K562 (cell line): ENCODE measurements around the gene PPP3CB. TPM values are rescaled to one million over a fixed set of nuclear protein-coding genes. Genes with fewer than 3 reads are reported as not detected.

ENCODE experiments used
- ATAC-seq: fragments of 200-7000 bp; cut with Tn5 transposase; 3 replicates; pipeline ENCODE4 v1.9.1; 2020; ENCODE audit warnings: moderate library complexity
- BruUV-seq: library from RNA; stranded (reverse); fragments of 400-500 nt; replicated peaks from 2 replicates; lab custom pipeline; 2021; lab: Mats Ljungman, UMichigan
- CTCF ChIA-PET: fragments of 300-600 bp; formaldehyde crosslinking; extraction: SDS; loops from one replicate; lab custom pipeline; 2021; ENCODE audit warnings: low intra/inter-chr PET ratio; lab: Yijun Ruan, JAX
- POLR2A ChIA-PET: fragments of 300-600, 350-650 bp; sonication (Branson Sonifier 250); formaldehyde crosslinking; extraction: SDS; loops from one replicate; lab custom pipeline; 2021; ENCODE audit warnings: antibody characterized with exemption, inconsistent platforms; lab: Yijun Ruan, JAX
- DNase-seq, 4 experiments: peaks; one replicate each; pipeline versions ENCODE4 v3.0.0 to v3.0.0-alpha.2; 2011 to 2018; ENCODE audit warnings: low spot score in 3 of 4, mixed read lengths in 3 of 4; ENCODE audit errors: extremely low read depth in 1 of 4
- FAIRE-seq: peaks from 2 replicates; lab custom pipeline; 2011; peaks lifted over from hg19 to GRCh38; lab: Jason Lieb, UNC
- H2AFZ ChIP-seq: 2 replicates; pipeline ENCODE4 v1.6.0; 2011; ENCODE audit warnings: low read depth, low read length, control low read depth, inconsistent platforms
- H3K27ac ChIP-seq: fragments of 200-600 bp; 3 replicates; pipeline ENCODE4 v1.8.0; 2011; ENCODE audit warnings: low read depth, mild to moderate bottlenecking, control low read depth, inconsistent platforms, low read length, moderate library complexity, mixed read lengths; ENCODE audit errors: extremely low read depth
- H3K27me3 ChIP-seq, 2 experiments: fragments of 300-600 bp in 1 of 2; 2 replicates in 1 of 2; 3 replicates in 1 of 2; pipeline versions ENCODE4 v1.6.0 to v1.8.0; 2011; ENCODE audit warnings: inconsistent platforms in 2 of 2, low read length in 2 of 2, mild to moderate bottlenecking in 1 of 2, mixed read lengths in 1 of 2, moderate library complexity in 1 of 2; ENCODE audit not compliant: control insufficient read depth in 2 of 2, insufficient read depth in 2 of 2
- H3K36me3 ChIP-seq: fragments of 300-600 bp; 3 replicates; pipeline ENCODE4 v1.8.0; 2011; ENCODE audit warnings: mild to moderate bottlenecking, low read length, inconsistent platforms; ENCODE audit not compliant: control insufficient read depth, insufficient read depth
- H3K4me1 ChIP-seq, 2 experiments: fragments of 200-600 bp in 1 of 2; replicated peaks in 1 of 2; 2 replicates in 1 of 2; 3 replicates in 1 of 2; pipeline versions ENCODE4 v1.5.1 to v1.8.0; 2011; ENCODE audit warnings: inconsistent platforms in 2 of 2, low read length in 2 of 2, mild to moderate bottlenecking in 1 of 2, mixed read lengths in 1 of 2, moderate library complexity in 1 of 2; ENCODE audit not compliant: control insufficient read depth in 2 of 2, insufficient read depth in 2 of 2
- H3K4me2 ChIP-seq: 2 replicates; pipeline ENCODE4 v1.6.1; 2011; ENCODE audit warnings: low read length, control low read depth, inconsistent platforms, mixed read lengths; ENCODE audit not compliant: insufficient read depth
- H3K4me3 ChIP-seq: fragments of 200-600 bp; sonication (generic), shearing (Covaris generic); 2 replicates; pipeline ENCODE4 v1.5.1; 2016; ENCODE audit warnings: control low read depth, inconsistent platforms
- H3K79me2 ChIP-seq: fragments of 200-600 bp; 3 replicates; pipeline ENCODE4 v1.8.0; 2011; ENCODE audit warnings: low read length, inconsistent platforms; ENCODE audit not compliant: control insufficient read depth, insufficient read depth
- H3K9ac ChIP-seq, 2 experiments: 2 replicates each; pipeline versions ENCODE4 v1.6.0 to v1.6.1; 2011; ENCODE audit warnings: low read depth in 2 of 2, low read length in 2 of 2, control low read depth in 1 of 2, inconsistent platforms in 1 of 2, mild to moderate bottlenecking in 1 of 2, mixed read lengths in 1 of 2; ENCODE audit not compliant: insufficient read depth in 1 of 2
- H3K9me1 ChIP-seq: one replicate; pipeline ENCODE4 v1.6.0; 2011; ENCODE audit warnings: inconsistent platforms, mild to moderate bottlenecking, low read length, moderate library complexity; ENCODE audit not compliant: control insufficient read depth, insufficient read depth
- H3K9me3 ChIP-seq: replicated peaks from 2 replicates; pipeline ENCODE4 v1.5.1; 2011; ENCODE audit warnings: low read depth, low read length, inconsistent platforms; ENCODE audit not compliant: control insufficient read depth, insufficient read depth
- H4K20me1 ChIP-seq: replicated peaks from 2 replicates; pipeline ENCODE4 v1.6.1; 2011; ENCODE audit warnings: low read length, inconsistent platforms, mixed read lengths; ENCODE audit not compliant: control insufficient read depth, insufficient read depth
- ATF7 ChIP-seq: fragments of 450-650 bp; IDR thresholded peaks from 2 replicates; pipeline ENCODE4 v1.7.1; 2014; ENCODE audit warnings: mild to moderate bottlenecking, moderate library complexity
- C11orf30 ChIP-seq: fragments of 450-650 bp; IDR thresholded peaks from 2 replicates; pipeline ENCODE4 v1.6.1; 2016; ENCODE audit warnings: low read depth, mild to moderate bottlenecking
- FOXA3 ChIP-seq, 2 experiments: fragments of 450-650 bp in 1 of 2; sonication (generic) in 1 of 2; formaldehyde crosslinking; IDR thresholded peaks in 1 of 2; conservative IDR thresholded peaks in 1 of 2; 2 replicates each; pipeline versions ENCODE4 v1.4.0 to v1.8.0; 2020 to 2022; ENCODE audit warnings: mild to moderate bottlenecking in 2 of 2, missing genetic modification reagents in 1 of 2
- FOXK2 ChIP-seq, 2 experiments: fragments of 450-650 bp; IDR thresholded peaks in 1 of 2; conservative IDR thresholded peaks in 1 of 2; 2 replicates each; pipeline ENCODE4 v1.6.1; 2016; ENCODE audit warnings: low read depth in 2 of 2, mild to moderate bottlenecking in 1 of 2
- HDAC1 ChIP-seq, 2 experiments: fragments of 450-650 bp; IDR thresholded peaks; 2 replicates each; pipeline ENCODE4 v1.6.1; 2016 to 2017; ENCODE audit warnings: inconsistent platforms in 1 of 2, mild to moderate bottlenecking in 1 of 2, moderate library complexity in 1 of 2
- IRF2 ChIP-seq: sonication (generic); formaldehyde crosslinking; IDR thresholded peaks from 2 replicates; pipeline ENCODE4 v1.8.1; 2022; ENCODE audit warnings: mild to moderate bottlenecking, missing genetic modification reagents
- KDM1A ChIP-seq, 2 experiments: fragments of 450-650 bp; IDR thresholded peaks; 2 replicates each; pipeline ENCODE4 v1.6.1; 2016; ENCODE audit warnings: mild to moderate bottlenecking in 2 of 2
- PHF21A ChIP-seq: fragments of 450-650 bp; IDR thresholded peaks from 2 replicates; pipeline ENCODE4 v1.6.1; 2017; ENCODE audit warnings: low read depth, borderline replicate concordance
- SMARCA5 ChIP-seq: fragments of 450-650 bp; IDR thresholded peaks from 2 replicates; pipeline ENCODE4 v1.6.1; 2016
- SMARCB1 ChIP-seq: IDR thresholded peaks from 2 replicates; pipeline ENCODE4 v1.6.1; 2011; ENCODE audit warnings: improper control_type of control experiment, low read depth; ENCODE audit not compliant: insufficient read length
- SUPT5H ChIP-seq: fragments of 450-650 bp; IDR thresholded peaks from 2 replicates; pipeline ENCODE4 v1.6.1; 2016
- TCF3 ChIP-seq: sonication (generic); formaldehyde crosslinking; IDR thresholded peaks from 2 replicates; pipeline ENCODE4 v1.4.0; 2020; ENCODE audit warnings: mild to moderate bottlenecking, missing genetic modification reagents
- ZNF253 ChIP-seq: fragments of 250-450 bp; sonication (Bioruptor Pico); conservative IDR thresholded peaks from 2 replicates; pipeline ENCODE4 v1.6.1; 2021; ENCODE audit warnings: mild to moderate bottlenecking
- ZNF263 ChIP-seq: sonication (generic); formaldehyde crosslinking; IDR thresholded peaks from 2 replicates; pipeline ENCODE4 v1.8.0; 2022; ENCODE audit warnings: mild to moderate bottlenecking, missing genetic modification reagents, borderline replicate concordance
- WGBS: fragments of 100-300 bp; shearing (Covaris generic); methylation state at CpG from one replicate; pipeline ENCODE4 v1.1.6; 2016; ENCODE audit warnings: low coverage, mixed read lengths; ENCODE audit not compliant: insufficient coverage; ENCODE audit errors: missing lambda C conversion rate; 5-methylcytosine and 5-hydroxymethylcytosine counted together
- in situ Hi-C: fragments of 300-500 bp; cut with MboI; formaldehyde crosslinking; loops from 4 replicates; pipeline ENCODE4 v1.15.0; 2018; ENCODE audit warnings: inconsistent platforms, mixed read lengths
- intact Hi-C: fragments of 100-400 bp; cut with micrococcal nuclease; formaldehyde crosslinking; loops from 2 replicates; pipeline ENCODE4 v1.14.2; 2022
- polyA plus RNA-seq, 8 experiments: library from polyadenylated mRNA; depleted of rRNA in 4 of 8; stranded (reverse) in 5 of 8; unstranded in 3 of 8; fragments of >200 nt; fragmentation: Nextera tagmentation in 2 of 8; fragmentation: Illumina TruSeq in 1 of 8; extraction: Ambion mirVana in 2 of 8; extraction: Trizol in 1 of 8; gene quantifications; 2 replicates each; pipeline versions ENCODE4 v1.2.1 to v1.2.3, GENCODE V29; 2011 to 2014; ENCODE audit warnings: inconsistent platforms in 1 of 8, missing spikeins in 1 of 8
- total RNA-seq, 7 experiments: library from RNA; depleted of rRNA in 6 of 7; stranded (reverse); fragments of >200 nt in 6 of 7; fragmentation: Illumina TruSeq in 2 of 7; extraction: Trizol in 2 of 7; gene quantifications; 2 replicates each; pipeline versions ENCODE4 v1.2.1 to v1.2.3, GENCODE V29; 2011 to 2021; ENCODE audit warnings: low replicate concordance in 1 of 7
- TF ChIP-seq, protein P1 (sequence below), 2 experiments: fragments of 450-650 bp in 1 of 2; IDR thresholded peaks; 2 replicates each; pipeline ENCODE4 v1.6.1; 2011 to 2017; ENCODE audit warnings: low read depth in 2 of 2, antibody characterized with exemption in 1 of 2, borderline replicate concordance in 1 of 2, low read length in 1 of 2, mild to moderate bottlenecking in 1 of 2, mixed read lengths in 1 of 2; ENCODE audit not compliant: control insufficient read depth in 1 of 2
- TF ChIP-seq, protein P2 (sequence below): sonication (generic); formaldehyde crosslinking; IDR thresholded peaks from 2 replicates; pipeline ENCODE4 v1.8.0; 2022; ENCODE audit warnings: mild to moderate bottlenecking, missing genetic modification reagents

Gene PPP3CB
- total and polyA plus RNA-seq, 9 of the 15 experiments (the other 6 are each of a cell fraction or from before 2014, with no cell fraction given) = 9.6 to 27.6 (median 17.8) TPM

DNA sequence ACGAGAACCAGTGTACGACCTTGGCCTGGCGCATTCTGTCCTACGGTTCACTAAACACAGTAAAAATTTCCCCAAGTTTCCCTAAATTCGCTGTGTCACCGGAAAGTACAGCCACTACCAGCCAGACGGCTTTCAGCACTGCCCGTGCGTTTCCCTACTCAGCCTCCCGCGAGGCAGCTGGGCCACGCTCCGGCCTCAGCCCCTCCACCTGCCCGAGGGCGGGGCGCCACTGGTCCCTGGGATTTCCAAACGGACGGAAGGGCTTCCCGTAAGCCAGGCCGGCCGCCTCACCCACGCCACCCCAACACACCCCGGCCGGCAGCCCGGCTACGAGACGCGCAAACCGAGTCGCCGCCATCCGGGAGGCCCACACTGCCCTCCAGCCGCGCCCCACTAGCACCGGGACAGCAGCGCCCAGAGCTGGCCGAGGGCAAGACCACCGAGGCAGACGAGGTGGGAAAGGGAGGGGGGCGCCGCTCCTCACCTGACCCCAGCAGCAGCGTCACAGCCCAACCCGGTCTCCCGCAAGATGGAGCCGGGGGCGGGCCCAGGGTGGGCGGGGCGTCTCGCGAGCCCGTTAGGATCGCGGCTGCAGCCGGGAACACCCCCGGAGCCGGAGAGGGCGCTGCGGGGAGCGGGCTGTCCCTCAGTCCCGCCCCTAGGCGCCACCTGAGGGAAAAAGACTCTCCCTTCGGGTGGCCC is 82.1 kb downstream of the PPP3CB start, which contains the start of gene ANXA7 (continued):
- TF ChIP-seq, protein P1, sequence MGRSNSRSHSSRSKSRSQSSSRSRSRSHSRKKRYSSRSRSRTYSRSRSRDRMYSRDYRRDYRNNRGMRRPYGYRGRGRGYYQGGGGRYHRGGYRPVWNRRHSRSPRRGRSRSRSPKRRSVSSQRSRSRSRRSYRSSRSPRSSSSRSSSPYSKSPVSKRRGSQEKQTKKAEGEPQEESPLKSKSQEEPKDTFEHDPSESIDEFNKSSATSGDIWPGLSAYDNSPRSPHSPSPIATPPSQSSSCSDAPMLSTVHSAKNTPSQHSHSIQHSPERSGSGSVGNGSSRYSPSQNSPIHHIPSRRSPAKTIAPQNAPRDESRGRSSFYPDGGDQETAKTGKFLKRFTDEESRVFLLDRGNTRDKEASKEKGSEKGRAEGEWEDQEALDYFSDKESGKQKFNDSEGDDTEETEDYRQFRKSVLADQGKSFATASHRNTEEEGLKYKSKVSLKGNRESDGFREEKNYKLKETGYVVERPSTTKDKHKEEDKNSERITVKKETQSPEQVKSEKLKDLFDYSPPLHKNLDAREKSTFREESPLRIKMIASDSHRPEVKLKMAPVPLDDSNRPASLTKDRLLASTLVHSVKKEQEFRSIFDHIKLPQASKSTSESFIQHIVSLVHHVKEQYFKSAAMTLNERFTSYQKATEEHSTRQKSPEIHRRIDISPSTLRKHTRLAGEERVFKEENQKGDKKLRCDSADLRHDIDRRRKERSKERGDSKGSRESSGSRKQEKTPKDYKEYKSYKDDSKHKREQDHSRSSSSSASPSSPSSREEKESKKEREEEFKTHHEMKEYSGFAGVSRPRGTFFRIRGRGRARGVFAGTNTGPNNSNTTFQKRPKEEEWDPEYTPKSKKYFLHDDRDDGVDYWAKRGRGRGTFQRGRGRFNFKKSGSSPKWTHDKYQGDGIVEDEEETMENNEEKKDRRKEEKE (IDR thresholded peaks at IDR 0.05; ENCODE audit: borderline replicate concordance in 1 of 2, control insufficient read depth in 1 of 2, low read depth in 2 of 2, low read length in 1 of 2) = no peak
- TF ChIP-seq SUPT5H = peak; percentile 97

DNA sequence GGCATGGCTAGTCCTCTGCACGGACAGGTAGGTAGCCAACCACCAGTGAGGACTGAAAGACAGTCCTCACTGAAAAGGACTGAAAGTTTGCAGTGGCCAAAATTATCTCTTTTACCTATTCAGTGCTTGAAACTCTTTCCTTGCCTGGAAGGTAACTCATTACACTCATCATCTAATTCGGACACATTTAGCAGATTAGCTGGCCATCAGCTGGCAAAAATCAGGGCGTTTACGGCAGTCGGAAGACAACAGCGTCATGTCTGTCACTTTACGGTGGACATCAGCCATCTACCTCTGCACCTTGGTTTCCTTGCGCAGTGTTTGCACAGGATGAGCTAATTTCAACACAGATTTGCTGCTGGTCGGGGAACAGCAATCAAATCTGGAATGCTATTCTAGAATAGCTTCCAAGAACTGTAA is 82.7 kb downstream of the PPP3CB start:
- peak overlapping the region; percentile 90 to 96 for H3K9ac ChIP-seq
- no peaks in the 10 kb centered on the region for H3K27me3 ChIP-seq
- CTCF ChIA-PET = no interaction called here
- WGBS = 0% methylated on average over 9 of the region's 9 CpGs
- POLR2A ChIA-PET = interaction anchor here (0.6 to 3.9 kb wide), 13 partner anchors 10 to 331 kb away, joined by 3 to 16 read pairs (median 3); partner anchors contain the start of genes DNAJC9, PPP3CB and SEC24C
- H3K79me2 ChIP-seq = peaks cover 56% of the 10 kb centered on the region
- BruUV-seq = no TSS peak
- peaks cover under 1% of the 10 kb centered on the region; the same call in 1 of the 3 replicates for H3K36me3 ChIP-seq
- peak overlapping the region; percentile 89 for H3K4me3 ChIP-seq
- peak overlapping the region; percentile 95 for H3K27ac ChIP-seq
- peaks cover 22% of the 10 kb centered on the region for H4K20me1 ChIP-seq
- in situ Hi-C loops (no loop called here), intact Hi-C loops (loop anchor here (5.0 kb wide), 2 partner anchors 84 to 166 kb away; partner anchors contain the start of genes DNAJC9 and PPP3CB)
- H3K9me1 ChIP-seq = no peaks in the 10 kb centered on the region
- H3K4me1 ChIP-seq = peaks cover 10 to 11% of the 10 kb centered on the region in 2 experiments
- ATAC-seq = peak; percentile 65
- peak; percentile 58 to 78 (median 64) for DNase-seq
- FAIRE-seq = peak; percentile 82
- H3K9me3 ChIP-seq = no peaks in the 10 kb centered on the region
- peak overlapping the region; percentile 99 for H3K4me2 ChIP-seq
- peak overlapping the region; percentile 90 for H2AFZ ChIP-seq
- TF ChIP-seq ATF7 (peak; percentile 75; the same call in 1 of the 2 replicates), HDAC1 (IDR thresholded peaks at IDR 0.05) (0 out of 4 replicates have a peak, but pooled peaks of 1 of the 2 experiments have one; percentile 7), FOXA3 (CRISPR knock-in tag; conservative IDR thresholded peaks at IDR 0.05 in 1 of 2, IDR thresholded peaks at IDR 0.05 in 1 of 2) (peak; percentile 55 to 92; a peak in 3 of 4 replicates), SMARCB1 (no peak), FOXK2 (conservative IDR thresholded peaks at IDR 0.05 in 1 of 2, IDR thresholded peaks at IDR 0.05 in 1 of 2; ENCODE audit: low read depth in 2 of 2) (peak; percentile 74 to 77), ZNF263 (CRISPR knock-in tag) (no peak), IRF2 (CRISPR knock-in tag) (no peak), TCF3 (no peak), PHF21A (peak; percentile 57; the same call in 1 of the 2 replicates), SMARCA5 (0 out of 2 replicates have a peak, but pooled peaks have one; percentile 4), KDM1A (IDR thresholded peaks at IDR 0.05) (peak; percentile 85 to 90), ZNF253 (CRISPR knock-in tag) (no peak), C11orf30 (no peak)
- TF ChIP-seq, protein P2, sequence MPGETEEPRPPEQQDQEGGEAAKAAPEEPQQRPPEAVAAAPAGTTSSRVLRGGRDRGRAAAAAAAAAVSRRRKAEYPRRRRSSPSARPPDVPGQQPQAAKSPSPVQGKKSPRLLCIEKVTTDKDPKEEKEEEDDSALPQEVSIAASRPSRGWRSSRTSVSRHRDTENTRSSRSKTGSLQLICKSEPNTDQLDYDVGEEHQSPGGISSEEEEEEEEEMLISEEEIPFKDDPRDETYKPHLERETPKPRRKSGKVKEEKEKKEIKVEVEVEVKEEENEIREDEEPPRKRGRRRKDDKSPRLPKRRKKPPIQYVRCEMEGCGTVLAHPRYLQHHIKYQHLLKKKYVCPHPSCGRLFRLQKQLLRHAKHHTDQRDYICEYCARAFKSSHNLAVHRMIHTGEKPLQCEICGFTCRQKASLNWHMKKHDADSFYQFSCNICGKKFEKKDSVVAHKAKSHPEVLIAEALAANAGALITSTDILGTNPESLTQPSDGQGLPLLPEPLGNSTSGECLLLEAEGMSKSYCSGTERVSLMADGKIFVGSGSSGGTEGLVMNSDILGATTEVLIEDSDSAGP (CRISPR knock-in tag) = no peak
